HepG2 (cell line): ENCODE results near the gene SKIL. TPM values are rescaled to one million over a fixed set of nuclear protein-coding genes. Genes with fewer than 3 reads are reported as not detected.

ENCODE experiments used
- CBX5 ChIP-seq: sonication (generic); formaldehyde crosslinking; IDR thresholded peaks from 2 replicates; pipeline ENCODE4 v1.4.0; 2020; ENCODE audit warnings: missing genetic modification reagents, borderline replicate concordance
- CREM ChIP-seq, 2 experiments: sonication (generic) in 1 of 2; formaldehyde crosslinking in 1 of 2; IDR thresholded peaks; 2 replicates each; pipeline versions ENCODE4 v1.4.0 to v1.6.1; 2016 to 2020; ENCODE audit warnings: antibody characterized with exemption in 1 of 2, mild to moderate bottlenecking in 1 of 2, missing genetic modification reagents in 1 of 2
- DRAP1 ChIP-seq: IDR thresholded peaks from 2 replicates; pipeline ENCODE4 v1.6.1; 2016; ENCODE audit warnings: missing genetic modification reagents, missing compliant biosample characterization
- EP300 ChIP-seq, 3 experiments: sonication (generic) in 1 of 3; formaldehyde crosslinking in 1 of 3; IDR thresholded peaks; 2 replicates each; pipeline versions ENCODE4 v1.5.1 to v1.6.1; 2011 to 2020; ENCODE audit warnings: low read depth in 2 of 3, low read length in 2 of 3, borderline replicate concordance in 1 of 3, improper control_type of control experiment in 1 of 3, mild to moderate bottlenecking in 1 of 3, missing genetic modification reagents in 1 of 3, moderate library complexity in 1 of 3
- HMGA1 ChIP-seq: sonication (generic); formaldehyde crosslinking; conservative IDR thresholded peaks from 2 replicates; pipeline ENCODE4 v1.4.0; 2020; ENCODE audit warnings: missing genetic modification reagents
- ISL2 ChIP-seq: sonication (generic); formaldehyde crosslinking; IDR thresholded peaks from 2 replicates; pipeline ENCODE4 v1.5.0; 2020; ENCODE audit warnings: missing genetic modification reagents
- JUND ChIP-seq: sonication (generic); formaldehyde crosslinking; IDR thresholded peaks from 2 replicates; pipeline ENCODE4 v1.8.0; 2022; ENCODE audit warnings: mild to moderate bottlenecking, missing genetic modification reagents
- MXI1 ChIP-seq: IDR thresholded peaks from 3 replicates; pipeline ENCODE4 v1.6.1; 2012; ENCODE audit warnings: low read depth, low read length, inconsistent platforms, borderline replicate concordance
- NR2F2 ChIP-seq: IDR thresholded peaks from 2 replicates; pipeline ENCODE4 v1.6.1; 2012; ENCODE audit warnings: low read depth, inconsistent platforms, borderline replicate concordance
- PHF21A ChIP-seq: sonication (generic); formaldehyde crosslinking; IDR thresholded peaks from 2 replicates; pipeline ENCODE4 v1.5.0; 2020; ENCODE audit warnings: mild to moderate bottlenecking, missing genetic modification reagents
- POGZ ChIP-seq: sonication (generic); formaldehyde crosslinking; IDR thresholded peaks from 2 replicates; pipeline ENCODE4 v1.4.0; 2020; ENCODE audit warnings: mild to moderate bottlenecking, missing genetic modification reagents
- RAD21 ChIP-seq: fragments of 450-650 bp; formaldehyde crosslinking; IDR thresholded peaks from 2 replicates; pipeline ENCODE4 v1.5.0; 2020; ENCODE audit warnings: mild to moderate bottlenecking
- SAFB2 ChIP-seq: sonication (generic); formaldehyde crosslinking; IDR thresholded peaks from 2 replicates; pipeline ENCODE4 v1.5.1; 2020; ENCODE audit warnings: missing genetic modification reagents, low read depth, mild to moderate bottlenecking, borderline replicate concordance
- SP5 ChIP-seq: IDR thresholded peaks from 2 replicates; pipeline ENCODE4 v1.6.1; 2016; ENCODE audit warnings: low read depth, borderline replicate concordance
- THAP11 ChIP-seq: IDR thresholded peaks from 2 replicates; pipeline ENCODE4 v1.6.1; 2016; ENCODE audit warnings: missing biosample characterization, missing genetic modification reagents
- TOPORS ChIP-seq: sonication (generic); formaldehyde crosslinking; IDR thresholded peaks from 2 replicates; pipeline ENCODE4 v1.8.0; 2023; ENCODE audit warnings: mild to moderate bottlenecking, missing genetic modification reagents
- YY1 ChIP-seq: IDR thresholded peaks from 2 replicates; pipeline ENCODE4 v1.6.1; 2011; ENCODE audit warnings: low read length, low read depth, moderate library complexity, mild to moderate bottlenecking; ENCODE audit not compliant: insufficient read depth, insufficient replicate concordance
- ZBTB20 ChIP-seq: sonication (generic); formaldehyde crosslinking; IDR thresholded peaks from 2 replicates; pipeline ENCODE4 v1.8.1; 2023; ENCODE audit warnings: missing genetic modification reagents, low read depth, mild to moderate bottlenecking, borderline replicate concordance
- ZNF17 ChIP-seq: sonication (generic); formaldehyde crosslinking; IDR thresholded peaks from 2 replicates; pipeline ENCODE4 v1.5.0; 2020; ENCODE audit warnings: mild to moderate bottlenecking, missing genetic modification reagents
- ZNF24 ChIP-seq: fragments of 450-650 bp; IDR thresholded peaks from 2 replicates; pipeline ENCODE4 v1.6.1; 2017; ENCODE audit warnings: antibody characterized with exemption, mild to moderate bottlenecking
- ZNF503 ChIP-seq: sonication (generic); formaldehyde crosslinking; IDR thresholded peaks from 2 replicates; pipeline ENCODE4 v1.4.0; 2020; ENCODE audit warnings: missing genetic modification reagents
- ZNF546 ChIP-seq: sonication (generic); formaldehyde crosslinking; conservative IDR thresholded peaks from 2 replicates; pipeline ENCODE4 v1.8.1; 2023; ENCODE audit warnings: mild to moderate bottlenecking, missing genetic modification reagents
- ZNF629 ChIP-seq: sonication (generic); formaldehyde crosslinking; conservative IDR thresholded peaks from 2 replicates; pipeline ENCODE4 v1.5.0; 2020; ENCODE audit warnings: missing genetic modification reagents
- polyA plus RNA-seq, 8 experiments: library from polyadenylated mRNA; depleted of rRNA in 3 of 8; stranded (reverse) in 7 of 8; unstranded in 1 of 8; fragments of >200 nt; fragmentation: Illumina TruSeq in 4 of 8; extraction: Trizol in 4 of 8; gene quantifications; 2 replicates each; pipeline versions ENCODE4 v1.2.1 to v1.2.3, GENCODE V29; 2011 to 2016; ENCODE audit warnings: low read depth in 4 of 8, missing spikeins in 1 of 8, mixed read lengths in 1 of 8; ENCODE audit not compliant: insufficient read depth in 1 of 8
- total RNA-seq, 5 experiments: library from RNA; depleted of rRNA; stranded (reverse); fragments of >200 nt; fragmentation: Illumina TruSeq; extraction: Trizol; gene quantifications; 2 replicates each; pipeline ENCODE4 v1.2.3, GENCODE V29; 2016; ENCODE audit warnings: low read depth in 1 of 5
- TF ChIP-seq, protein P1 (sequence below): sonication (generic); formaldehyde crosslinking; IDR thresholded peaks from 2 replicates; pipeline ENCODE4 v1.4.0; 2020; ENCODE audit warnings: missing genetic modification reagents

Gene SKIL
- total and polyA plus RNA-seq, 2 of the 13 experiments (the other 11 are each of a cell fraction or from before 2014, with no cell fraction given) = 5.2 to 20.7 TPM

DNA sequence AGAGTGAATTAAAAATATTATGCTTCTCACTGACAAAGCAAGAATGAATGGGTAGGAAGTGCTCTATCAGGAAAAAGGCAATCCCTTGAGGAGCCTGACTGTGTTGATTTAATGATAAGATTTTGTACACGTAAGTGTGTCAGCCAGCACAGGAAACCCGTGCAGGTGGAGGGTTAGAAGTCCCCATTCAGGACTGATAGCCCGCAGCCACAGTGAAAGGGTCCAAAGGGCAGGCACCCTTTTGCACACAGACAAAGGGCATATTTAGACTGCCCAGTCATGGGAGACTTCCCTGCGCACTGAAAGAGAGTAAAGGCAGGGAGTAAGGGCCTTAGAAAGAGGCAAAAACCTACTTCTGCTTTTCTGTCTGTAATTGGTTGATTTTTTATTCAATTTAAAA, 26.4 kb upstream of the SKIL start (continued):
- TF ChIP-seq, protein P1, sequence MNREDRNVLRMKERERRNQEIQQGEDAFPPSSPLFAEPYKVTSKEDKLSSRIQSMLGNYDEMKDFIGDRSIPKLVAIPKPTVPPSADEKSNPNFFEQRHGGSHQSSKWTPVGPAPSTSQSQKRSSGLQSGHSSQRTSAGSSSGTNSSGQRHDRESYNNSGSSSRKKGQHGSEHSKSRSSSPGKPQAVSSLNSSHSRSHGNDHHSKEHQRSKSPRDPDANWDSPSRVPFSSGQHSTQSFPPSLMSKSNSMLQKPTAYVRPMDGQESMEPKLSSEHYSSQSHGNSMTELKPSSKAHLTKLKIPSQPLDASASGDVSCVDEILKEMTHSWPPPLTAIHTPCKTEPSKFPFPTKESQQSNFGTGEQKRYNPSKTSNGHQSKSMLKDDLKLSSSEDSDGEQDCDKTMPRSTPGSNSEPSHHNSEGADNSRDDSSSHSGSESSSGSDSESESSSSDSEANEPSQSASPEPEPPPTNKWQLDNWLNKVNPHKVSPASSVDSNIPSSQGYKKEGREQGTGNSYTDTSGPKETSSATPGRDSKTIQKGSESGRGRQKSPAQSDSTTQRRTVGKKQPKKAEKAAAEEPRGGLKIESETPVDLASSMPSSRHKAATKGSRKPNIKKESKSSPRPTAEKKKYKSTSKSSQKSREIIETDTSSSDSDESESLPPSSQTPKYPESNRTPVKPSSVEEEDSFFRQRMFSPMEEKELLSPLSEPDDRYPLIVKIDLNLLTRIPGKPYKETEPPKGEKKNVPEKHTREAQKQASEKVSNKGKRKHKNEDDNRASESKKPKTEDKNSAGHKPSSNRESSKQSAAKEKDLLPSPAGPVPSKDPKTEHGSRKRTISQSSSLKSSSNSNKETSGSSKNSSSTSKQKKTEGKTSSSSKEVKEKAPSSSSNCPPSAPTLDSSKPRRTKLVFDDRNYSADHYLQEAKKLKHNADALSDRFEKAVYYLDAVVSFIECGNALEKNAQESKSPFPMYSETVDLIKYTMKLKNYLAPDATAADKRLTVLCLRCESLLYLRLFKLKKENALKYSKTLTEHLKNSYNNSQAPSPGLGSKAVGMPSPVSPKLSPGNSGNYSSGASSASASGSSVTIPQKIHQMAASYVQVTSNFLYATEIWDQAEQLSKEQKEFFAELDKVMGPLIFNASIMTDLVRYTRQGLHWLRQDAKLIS (CRISPR knock-in tag) = no peak
- TF ChIP-seq CBX5 (CRISPR knock-in tag) (peak; percentile 59; the same call in 1 of the 2 replicates), ZNF17 (CRISPR knock-in tag) (no peak), CREM (IDR thresholded peaks at IDR 0.05) (peak; percentile 79), CREM (CRISPR knock-in tag; IDR thresholded peaks at IDR 0.05) (no peak), THAP11 (CRISPR knock-in tag) (peak; percentile 70; the same call in 1 of the 2 replicates), EP300 (IDR thresholded peaks at IDR 0.05; ENCODE audit: low read depth in 2 of 2, low read length in 2 of 2) (peak; percentile 70 to 85), EP300 (CRISPR knock-in tag; IDR thresholded peaks at IDR 0.05; ENCODE audit: borderline replicate concordance) (peak; percentile 90), HMGA1 (CRISPR knock-in tag) (no peak), ZNF503 (CRISPR knock-in tag) (peak; percentile 55; the same call in 1 of the 2 replicates), ZNF24 (peak; percentile 61), NR2F2 (peak; percentile 64), DRAP1 (CRISPR knock-in tag) (no peak), RAD21 (CRISPR knock-in tag) (peak; percentile 49; the same call in 1 of the 2 replicates), ZNF629 (CRISPR knock-in tag) (peak; percentile 62), SP5 (CRISPR knock-in tag) (peak; percentile 79), PHF21A (CRISPR knock-in tag) (peak; percentile 95), POGZ (CRISPR knock-in tag) (peak; percentile 86), ZBTB20 (CRISPR knock-in tag) (peak; percentile 89; the same call in 1 of the 2 replicates), ISL2 (peak; percentile 75), ZNF546 (CRISPR knock-in tag) (no peak), TOPORS (CRISPR knock-in tag) (no peak), YY1 (peak; percentile 42), MXI1 (peak; percentile 59; the same call in 1 of the 3 replicates), JUND (CRISPR knock-in tag) (peak; percentile 53; the same call in 1 of the 2 replicates), SAFB2 (no peak)
